Ureter (tissue), 1 donor: ENCODE data around the gene PUSL1. TPM values are rescaled to one million over a fixed set of nuclear protein-coding genes. Genes with fewer than 3 reads are reported as not detected.

Experiments
- DNase-seq: peaks from one replicate; pipeline ENCODE4 v3.0.0-alpha.2; 2020; ENCODE audit warnings: low spot score
- total RNA-seq: library from RNA; stranded (reverse); gene quantifications from one replicate; pipeline ENCODE4 v1.2.4, GENCODE V29; 2023
- donor health status: DM: yes; HTN: yes; CAD: no.

The PUSL1 gene
- total RNA-seq, 1 donor from 2014 or later = 29.0 TPM

- no peak for DNase-seq
Measured at GRCh38 chr1:1279028-1279427, 29.4 kb upstream of the PUSL1 start.

- DNase-seq = no peak
Measured at GRCh38 chr1:1280782-1281481, 27.5 kb upstream of the PUSL1 start.

DNA sequence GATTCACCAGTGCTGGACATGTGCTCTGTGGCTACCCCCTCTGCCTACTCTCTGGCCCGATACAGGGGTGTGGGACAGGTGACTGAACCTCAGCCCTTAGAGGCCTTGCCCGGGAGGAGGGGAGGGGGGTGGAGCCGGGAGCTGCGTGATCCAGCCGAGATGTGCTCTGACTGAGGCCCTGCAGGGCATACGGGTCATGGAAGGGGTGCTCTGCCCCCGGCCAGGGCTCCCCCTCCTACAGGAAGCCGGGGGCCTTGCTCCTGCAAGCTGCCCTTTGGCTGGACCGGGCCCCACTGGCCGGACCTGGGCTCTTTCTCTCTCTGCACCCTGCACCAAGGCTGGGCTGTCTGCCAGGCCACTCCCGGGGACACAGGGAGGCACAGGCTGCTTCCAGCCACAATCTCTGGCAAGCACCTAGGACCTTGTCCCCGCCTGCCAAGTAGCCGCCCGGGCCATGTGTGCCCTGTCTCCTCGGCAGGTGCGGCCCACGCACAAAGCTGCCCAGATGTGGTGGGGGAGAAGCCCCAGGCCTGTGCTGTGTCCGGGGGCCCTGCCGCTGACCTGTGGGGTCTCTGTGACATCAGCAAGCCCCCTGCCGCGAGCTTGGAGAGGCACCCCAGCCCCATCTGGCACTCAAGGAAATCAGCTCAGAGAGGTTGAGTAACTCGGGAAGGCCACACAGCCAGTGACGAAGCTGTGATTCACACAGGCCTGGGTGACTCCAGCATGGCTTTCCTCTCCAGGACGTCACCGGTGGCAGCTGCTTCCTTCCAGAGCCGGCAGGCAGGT, 26.7 kb upstream of the PUSL1 start:
- DNase-seq = no peak

DNA sequence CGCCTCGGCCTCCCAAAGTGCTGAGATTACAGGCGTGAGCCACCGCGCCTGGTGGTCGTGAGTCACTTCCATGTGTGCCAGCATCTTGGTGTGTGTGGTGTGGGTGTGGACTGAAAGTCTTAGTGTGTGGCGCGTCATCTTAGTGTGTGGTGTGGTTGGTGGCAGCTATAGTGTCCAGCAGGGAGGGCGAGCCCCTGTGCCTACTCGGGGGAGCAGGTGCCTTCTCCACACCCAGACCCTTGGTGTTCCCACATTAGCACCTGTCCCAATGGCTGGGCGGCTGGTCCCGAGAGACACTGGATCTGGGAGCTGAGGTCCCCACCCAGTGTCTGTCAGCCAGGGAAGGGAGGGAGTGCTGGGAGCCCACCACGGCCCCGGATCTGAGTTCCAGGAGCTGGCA, 25.4 kb upstream of the PUSL1 start:
- DNase-seq = no peak

DNA sequence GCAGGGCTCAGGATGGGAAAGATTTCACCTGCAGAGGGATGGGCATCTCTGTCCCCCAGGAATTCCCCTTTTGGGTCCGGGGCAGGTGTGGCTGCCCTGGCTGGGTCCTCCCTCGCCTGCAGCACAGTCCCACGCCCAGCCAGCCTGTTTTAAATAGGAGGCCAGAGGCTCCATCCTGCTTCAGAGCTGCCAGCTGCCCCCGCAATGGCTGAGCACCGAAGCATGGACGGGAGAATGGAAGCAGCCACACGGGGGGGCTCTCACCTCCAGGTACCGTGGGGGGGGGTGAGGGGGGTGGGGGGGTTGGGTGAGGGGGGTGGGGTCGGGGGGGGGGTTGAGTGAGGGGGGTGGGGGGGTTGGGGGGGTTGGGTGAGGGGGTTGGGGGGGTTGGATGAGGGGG, 24.6 kb upstream of the PUSL1 start:
- DNase-seq = no peak

DNA sequence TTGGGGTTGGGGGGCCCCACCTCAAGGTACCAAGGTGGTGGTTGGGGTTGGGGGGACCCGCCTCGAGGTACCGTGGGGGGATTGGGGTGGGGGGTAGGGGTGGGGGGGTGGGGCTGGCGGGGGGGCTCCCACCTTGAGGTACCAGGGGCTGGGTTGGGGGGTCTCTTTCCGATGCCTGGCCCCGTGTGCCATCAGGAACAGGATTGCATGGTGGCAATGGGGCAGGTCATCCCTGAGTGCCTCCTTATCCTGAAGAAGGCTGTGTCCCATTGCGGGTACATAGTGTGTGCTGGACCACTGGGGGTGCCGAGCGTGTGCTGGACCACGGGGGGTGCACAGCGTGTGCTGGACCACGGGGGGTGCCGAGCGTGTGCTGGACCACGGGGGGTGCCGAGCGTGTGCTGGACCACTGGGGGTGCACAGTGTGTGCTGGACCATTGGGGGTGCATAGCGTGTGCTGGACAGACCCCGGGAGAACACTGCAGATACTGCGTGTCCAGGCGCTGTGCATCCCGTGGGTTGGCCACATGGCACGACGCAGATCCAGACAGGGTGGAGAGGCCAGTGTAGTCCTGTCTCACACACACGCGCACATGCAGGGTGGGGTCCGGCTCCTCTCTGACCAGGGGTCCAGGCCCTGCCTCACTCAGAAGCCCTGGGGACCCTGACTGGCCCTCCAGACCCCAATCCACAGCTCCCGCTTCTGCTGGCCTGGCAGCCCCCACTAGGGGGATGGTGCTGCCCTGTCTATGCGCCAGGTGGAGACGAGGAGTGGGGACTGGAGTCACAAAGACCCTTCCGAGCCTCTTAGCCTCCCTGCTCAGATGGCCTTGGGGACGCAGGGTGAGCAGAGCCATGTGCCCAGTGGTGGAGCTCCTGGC, 23.9 kb upstream of the PUSL1 start:
- no peak for DNase-seq

GRCh38 chr1:1285102-1285571, 23.3 kb upstream of the PUSL1 start:
- DNase-seq = no peak

DNA sequence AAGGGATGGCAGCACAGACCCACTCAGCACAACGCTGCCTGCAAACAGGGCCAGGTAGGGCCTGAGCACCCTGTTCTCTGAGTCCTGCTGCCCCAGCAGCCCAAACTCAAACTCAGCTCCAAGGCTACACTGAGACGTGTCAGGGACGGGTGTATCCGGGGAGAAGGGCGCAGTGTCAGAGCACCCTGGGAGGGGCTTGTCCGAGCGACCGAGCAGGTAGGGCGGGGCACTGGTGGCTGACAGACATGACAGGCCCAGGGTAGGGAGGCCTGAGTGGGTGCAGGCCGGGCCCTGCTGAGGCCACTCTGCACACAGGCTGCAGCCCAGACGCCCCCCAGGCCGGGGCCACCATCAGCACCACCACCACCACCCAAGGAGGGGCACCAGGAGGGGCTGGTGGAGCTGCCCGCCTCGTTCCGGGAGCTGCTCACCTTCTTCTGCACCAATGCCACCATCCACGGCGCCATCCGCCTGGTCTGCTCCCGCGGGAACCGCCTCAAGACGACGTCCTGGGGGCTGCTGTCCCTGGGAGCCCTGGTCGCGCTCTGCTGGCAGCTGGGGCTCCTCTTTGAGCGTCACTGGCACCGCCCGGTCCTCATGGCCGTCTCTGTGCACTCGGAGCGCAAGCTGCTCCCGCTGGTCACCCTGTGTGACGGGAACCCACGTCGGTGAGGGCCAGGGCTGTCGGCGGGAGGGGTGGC, 22.6 kb upstream of the PUSL1 start:
- DNase-seq = no peak

DNA sequence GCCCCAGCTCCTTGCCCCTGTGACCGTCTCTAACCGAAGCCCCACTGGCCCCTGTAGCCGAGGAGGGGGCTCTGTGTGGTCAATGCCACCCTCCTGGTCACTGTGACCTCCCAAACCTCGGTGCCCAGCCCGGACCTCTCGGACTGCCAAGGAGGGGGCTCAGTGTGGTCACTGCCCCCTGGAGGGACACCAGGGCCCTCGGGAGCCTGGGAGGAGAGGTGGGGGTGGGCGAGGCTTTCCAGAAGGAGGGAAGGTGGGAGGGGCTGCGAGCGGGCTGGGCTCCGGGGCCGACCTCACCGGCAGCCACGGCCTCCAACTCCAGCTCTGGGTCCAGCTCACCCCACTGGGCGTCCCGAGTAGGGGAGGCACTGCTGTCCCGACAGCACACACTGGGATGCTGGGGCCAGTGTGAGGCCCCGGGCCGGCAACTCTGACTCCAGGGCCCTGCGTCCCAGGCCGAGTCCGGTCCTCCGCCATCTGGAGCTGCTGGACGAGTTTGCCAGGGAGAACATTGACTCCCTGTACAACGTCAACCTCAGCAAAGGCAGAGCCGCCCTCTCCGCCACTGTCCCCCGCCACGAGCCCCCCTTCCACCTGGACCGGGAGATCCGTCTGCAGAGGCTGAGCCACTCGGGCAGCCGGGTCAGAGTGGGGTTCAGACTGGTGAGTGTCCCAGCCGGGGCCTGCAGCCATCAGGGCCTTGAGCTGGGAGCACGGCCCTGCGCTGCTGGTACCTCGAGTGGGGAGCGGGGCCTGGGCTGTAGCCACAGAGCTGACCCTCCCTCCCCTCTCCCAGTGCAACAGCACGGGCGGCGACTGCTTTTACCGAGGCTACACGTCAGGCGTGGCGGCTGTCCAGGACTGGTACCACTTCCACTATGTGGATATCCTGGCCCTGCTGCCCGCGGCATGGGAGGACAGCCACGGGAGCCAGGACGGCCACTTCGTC, 21.8 kb upstream of the PUSL1 start:
- no peak for DNase-seq

GRCh38 chr1:1287288-1288110, 20.9 kb upstream of the PUSL1 start:
- DNase-seq = no peak

DNA sequence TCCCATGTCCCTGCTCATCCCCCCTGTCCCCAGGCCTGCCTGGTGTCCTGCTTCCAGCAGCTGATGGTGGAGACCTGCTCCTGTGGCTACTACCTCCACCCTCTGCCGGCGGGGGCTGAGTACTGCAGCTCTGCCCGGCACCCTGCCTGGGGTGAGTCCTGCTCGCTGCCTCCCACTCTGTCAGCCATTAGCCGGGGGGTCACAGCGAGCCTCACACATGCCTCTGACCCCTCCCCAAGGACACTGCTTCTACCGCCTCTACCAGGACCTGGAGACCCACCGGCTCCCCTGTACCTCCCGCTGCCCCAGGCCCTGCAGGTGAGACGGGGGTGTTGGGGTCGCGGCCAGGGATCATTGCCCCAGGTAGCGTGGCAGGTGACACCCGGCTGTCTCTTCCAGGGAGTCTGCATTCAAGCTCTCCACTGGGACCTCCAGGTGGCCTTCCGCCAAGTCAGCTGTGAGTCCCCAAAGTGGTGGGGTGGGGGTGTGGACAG, 18.1 kb upstream of the PUSL1 start:
- DNase-seq = no peak

- DNase-seq = no peak
Measured at GRCh38 chr1:1291023-1291528, 17.3 kb upstream of the PUSL1 start.

GRCh38 chr1:1291548-1292441, 16.6 kb upstream of the PUSL1 start:
- DNase-seq = peak; percentile 87

GRCh38 chr1:1292442-1292779, 16.0 kb upstream of the PUSL1 start:
- no peak for DNase-seq

GRCh38 chr1:1292851-1293250, 15.5 kb upstream of the PUSL1 start:
- no peak for DNase-seq

DNA sequence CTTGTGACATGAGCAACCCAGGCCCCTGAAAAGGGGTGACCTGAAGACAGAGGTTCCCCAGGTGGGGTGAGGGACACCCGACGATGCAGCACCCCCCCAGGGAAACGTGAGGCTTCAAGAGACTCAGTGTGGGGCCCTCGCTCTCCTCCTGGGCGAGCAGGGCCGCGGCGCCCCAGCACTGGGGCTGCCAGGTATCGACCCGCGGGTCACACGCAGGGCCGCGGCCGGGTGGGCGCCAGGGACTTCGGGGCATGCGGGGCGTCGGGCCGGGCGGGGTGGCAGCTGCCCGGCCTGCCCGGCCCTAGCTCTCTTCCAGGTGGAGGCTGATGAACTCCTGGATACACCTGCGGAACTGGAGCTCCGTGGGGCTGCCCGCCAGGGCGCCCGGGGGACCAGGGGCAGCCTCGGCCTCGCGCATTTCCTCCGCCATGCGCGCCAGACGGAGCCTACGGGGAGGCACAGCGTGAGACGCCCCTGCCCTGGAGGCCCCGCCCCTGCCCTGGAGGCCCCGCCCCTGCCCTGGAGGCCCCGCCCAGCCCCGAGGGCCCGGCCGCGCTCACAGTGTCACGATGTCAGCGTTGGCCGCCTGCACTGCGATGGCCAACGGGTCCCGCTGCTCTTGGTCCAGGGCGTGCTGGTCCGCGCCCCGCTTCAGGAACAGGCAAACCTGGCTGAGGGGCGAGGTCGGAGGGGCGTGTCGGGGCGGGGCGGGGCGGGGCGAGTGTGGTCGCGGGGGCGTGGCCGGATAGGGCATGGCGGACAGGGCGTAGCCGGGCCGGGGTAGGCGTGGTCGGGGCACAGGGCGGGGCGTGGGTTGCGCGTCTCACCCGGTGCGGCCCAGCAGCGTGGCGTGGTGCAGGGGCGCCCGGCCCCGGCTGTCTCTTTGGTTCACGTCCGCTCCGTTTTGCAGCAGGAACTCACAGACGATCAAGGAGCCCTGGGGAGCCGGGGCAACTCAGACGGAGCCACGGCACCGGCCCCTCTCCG, 14.8 kb upstream of the PUSL1 start:
- DNase-seq = no peak
